GM18505 (cell line): Measurements from ENCODE around the gene ANGPT4.

ENCODE experiments used
- ATAC-seq: cut with Tn5 transposase; IDR thresholded peaks from one replicate; pipeline ENCODE4 v1.9.1; 2021; ENCODE audit not compliant: unreplicated experiment
- POLR2A ChIP-seq: IDR thresholded peaks from 4 replicates; pipeline ENCODE4 v1.6.1; 2011; ENCODE audit warnings: borderline replicate concordance; ENCODE audit not compliant: insufficient read depth, insufficient read length; ENCODE audit errors: extremely low read depth

ANGPT4 gene

DNA sequence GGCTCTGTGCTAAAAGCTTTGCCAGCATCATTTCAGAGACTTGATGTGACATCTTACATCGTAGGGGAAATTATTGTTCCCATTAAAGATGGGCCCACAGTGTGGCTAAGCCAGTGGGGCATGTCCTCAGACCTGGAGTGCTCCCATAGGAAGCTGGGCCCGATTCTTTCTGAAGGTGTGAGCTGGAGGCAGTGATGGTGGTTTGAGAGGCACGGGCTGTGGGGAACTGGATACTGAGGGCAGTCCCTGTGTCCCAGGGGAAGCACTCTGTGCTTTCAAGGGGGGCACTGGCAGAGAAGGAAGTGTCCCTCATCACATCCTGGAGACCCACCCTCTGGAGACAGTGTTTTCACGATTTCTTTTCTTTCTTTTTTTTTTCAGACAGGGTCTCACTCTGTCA is 91.2 kb downstream of the ANGPT4 start:
- TF ChIP-seq POLR2A: no peak
- ATAC-seq: no peak

DNA sequence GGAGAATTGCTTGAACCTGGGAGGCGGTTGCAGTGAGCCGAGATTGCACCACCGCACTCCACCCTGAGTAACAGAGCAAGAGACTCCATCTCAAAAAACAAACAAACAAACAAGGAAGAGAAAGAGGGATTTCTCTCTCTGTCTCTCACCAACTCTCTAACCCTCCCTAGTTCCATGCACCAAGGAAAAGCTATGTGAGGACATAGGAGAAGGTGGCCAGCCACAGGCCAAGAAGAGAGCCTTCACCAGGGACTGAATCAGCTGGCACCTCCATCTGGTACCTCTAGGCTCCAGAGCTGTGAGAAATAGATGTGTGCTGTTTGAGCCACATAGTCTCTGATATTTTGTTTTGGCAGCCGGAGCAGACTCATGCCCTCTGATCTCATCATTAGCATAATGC is 91.6 kb downstream of the ANGPT4 start:
- ATAC-seq: no peak
- TF ChIP-seq POLR2A: no peak

GRCh38 chr20:823574-823902 is 92.6 kb downstream of the ANGPT4 start:
- TF ChIP-seq POLR2A: no peak
- ATAC-seq: no peak

GRCh38 chr20:822651-823573 is 93.2 kb downstream of the ANGPT4 start:
- ATAC-seq: no peak
- TF ChIP-seq POLR2A: no peak

GRCh38 chr20:821731-822065 is 94.4 kb downstream of the ANGPT4 start:
- ATAC-seq: no peak
- TF ChIP-seq POLR2A: no peak

- no peak for TF ChIP-seq POLR2A
- ATAC-seq: no peak
These were observed 94.9 kb downstream of the ANGPT4 start for GRCh38 chr20:821046-821730.

- ATAC-seq: no peak
- no peak for TF ChIP-seq POLR2A
These were observed 95.7 kb downstream of the ANGPT4 start for GRCh38 chr20:820323-820953.
